Right cardiac atrium (tissue), 5 donors: Measurements from ENCODE around the gene ARMC7. TPM values are rescaled to one million over a fixed set of nuclear protein-coding genes. Genes with fewer than 3 reads are reported as not detected.
"Not testable (repeated sequence)": the region's sequence is repeated elsewhere in the genome, so short reads cannot be mapped to it uniquely, and the experiment has no call there.

Source experiments
- ATAC-seq, 2 donors: fragments of 200-7000 bp; cut with Tn5 transposase; one replicate each; pipeline versions ENCODE4 v1.8.0 to v1.9.1; 2020; ENCODE audit warnings: moderate library complexity in 2 of 2, mild to moderate bottlenecking in 1 of 2
- DNase-seq, 3 donors: peaks; one replicate each; pipeline ENCODE4 v3.0.0-alpha.2; 2020
- H3K27ac ChIP-seq: one replicate; pipeline ENCODE4 v1.5.1; 2013; ENCODE audit warnings: mild to moderate bottlenecking, low read length, control low read depth, moderate library complexity
- H3K27me3 ChIP-seq: one replicate; pipeline ENCODE4 v1.6.1; 2013; ENCODE audit not compliant: control insufficient read depth, insufficient read depth
- H3K4me1 ChIP-seq: one replicate; pipeline ENCODE4 v1.6.1; 2013; ENCODE audit warnings: low read length; ENCODE audit not compliant: control insufficient read depth, insufficient read depth
- H3K4me3 ChIP-seq: one replicate; pipeline ENCODE4 v1.5.1; 2013; ENCODE audit warnings: low read length, control low read depth
- H3K9me3 ChIP-seq: one replicate; pipeline ENCODE4 v1.6.1; 2013; ENCODE audit warnings: low read length; ENCODE audit not compliant: control insufficient read depth
- WGBS: extraction: QIAGEN DNeasy Blood & Tissue Kit; methylation state at CpG from one replicate; pipeline ENCODE4 v1.1.7; 2013; 5-methylcytosine and 5-hydroxymethylcytosine counted together
- intact Hi-C, 4 donors: fragments of 100-400 bp; cut with DNase I; formaldehyde crosslinking; loops; one replicate each; pipeline versions ENCODE4 v1.11.0 to v1.14.0; 2022 to 2023
- polyA plus RNA-seq: library from polyadenylated mRNA; stranded (reverse); fragments of 200-250 nt; gene quantifications from one replicate; pipeline ENCODE4 v1.2.3, GENCODE V29; 2013
- total RNA-seq, 4 donors: library from RNA; stranded (reverse); fragmentation: NEBNext Ultra II Directional; extraction: Animal tissue kit (Norgen Biotek cat#: 25700); gene quantifications; one replicate each; pipeline ENCODE4 v1.2.1, GENCODE V29; 2021
- donor health status: healthy with polysubstance abuse.
- donor health status: DM: no; HTN: yes; CAD: no.
- donor health status: DM: no; HTN: no; CAD: no.
- donor health status: DM: no; HTN: yes; CAD: no; lungs with severe emphysema.
- donor health status: DM: yes; HTN: yes; CAD: no.

Gene ARMC7
- total and polyA plus RNA-seq, 5 donors: 7.7 to 10.9 (median 9.5) TPM

- H3K27me3 ChIP-seq: no peaks in the 10 kb centered on the region
- intact Hi-C loops: no loop called here
- no peak for DNase-seq
- 90% methylated on average over 11 of the region's 11 CpGs for WGBS
- no peaks in the 10 kb centered on the region for H3K9me3 ChIP-seq
- H3K4me1 ChIP-seq: no peaks in the 10 kb centered on the region
- H3K27ac ChIP-seq: no peak overlapping the region
- ATAC-seq: no peak
- H3K4me3 ChIP-seq: no peak overlapping the region
Measured at GRCh38 chr17:75144816-75145512, 35.2 kb downstream of the ARMC7 start.

- H3K4me3 ChIP-seq: no peak overlapping the region
- H3K9me3 ChIP-seq: no peaks in the 10 kb centered on the region
- no peak overlapping the region for H3K27ac ChIP-seq
- H3K27me3 ChIP-seq: no peaks in the 10 kb centered on the region
- no peak for ATAC-seq
- intact Hi-C loops: no loop called here
- WGBS: 80% methylated on average over 3 of the region's 3 CpGs
- DNase-seq: no peak
- H3K4me1 ChIP-seq: no peaks in the 10 kb centered on the region
Measured at GRCh38 chr17:75146592-75146991, 36.8 kb downstream of the ARMC7 start.

GRCh38 chr17:75147878-75148546 is 38.2 kb downstream of the ARMC7 start:
- Histone ChIP-seq H3K9me3 (no peaks in the 10 kb centered on the region), H3K27me3 (no peaks in the 10 kb centered on the region), H3K27ac (no peak overlapping the region), H3K4me3 (no peak overlapping the region), H3K4me1 (peaks cover 1% of the 10 kb centered on the region)
- WGBS: 84% methylated on average over 6 of the region's 6 CpGs
- ATAC-seq (no peak), DNase-seq (no peak)
- intact Hi-C loops: no loop called here

GRCh38 chr17:75151930-75152329 is 42.2 kb downstream of the ARMC7 start:
- no peak for ATAC-seq
- Histone ChIP-seq H3K4me3 (no peak overlapping the region), H3K27ac (no peak overlapping the region), H3K27me3 (no peaks in the 10 kb centered on the region), H3K9me3 (no peaks in the 10 kb centered on the region), H3K4me1 (peaks cover 3% of the 10 kb centered on the region)
- intact Hi-C loops: no loop called here
- DNase-seq: no peak
- 94% methylated on average over 6 of the region's 6 CpGs for WGBS

GRCh38 chr17:75152523-75152921 is 42.8 kb downstream of the ARMC7 start:
- ATAC-seq: no peak
- intact Hi-C loops: no loop called here
- H3K27me3 ChIP-seq: no peaks in the 10 kb centered on the region
- no peak overlapping the region for H3K4me3 ChIP-seq
- no peaks in the 10 kb centered on the region for H3K9me3 ChIP-seq
- no peak overlapping the region for H3K27ac ChIP-seq
- H3K4me1 ChIP-seq: peaks cover 3% of the 10 kb centered on the region
- no peak for DNase-seq
- 84% methylated on average over 6 of the region's 6 CpGs for WGBS

- DNase-seq (peak in 1 of 3 donors; percentile 16), ATAC-seq (no peak)
- H3K27ac ChIP-seq: no peak overlapping the region
- intact Hi-C loops: no loop called here
- no peaks in the 10 kb centered on the region for H3K27me3 ChIP-seq
- H3K4me3 ChIP-seq: peak overlapping the region; percentile 82
- H3K4me1 ChIP-seq: peaks cover 3% of the 10 kb centered on the region
- WGBS: 5% methylated on average over 28 of the region's 28 CpGs
- H3K9me3 ChIP-seq: no peaks in the 10 kb centered on the region
Measured at GRCh38 chr17:75152922-75153779, 43.4 kb downstream of the ARMC7 start.

GRCh38 chr17:75153780-75154194 is 44.0 kb downstream of the ARMC7 start:
- H3K9me3 ChIP-seq: no peaks in the 10 kb centered on the region
- intact Hi-C loops: no loop called here
- H3K4me3 ChIP-seq: peak overlapping the region; percentile 82
- no peak for DNase-seq
- H3K4me1 ChIP-seq: peaks cover 3% of the 10 kb centered on the region
- no peak overlapping the region for H3K27ac ChIP-seq
- ATAC-seq: no peak
- under 1% methylated on average over 35 of the region's 35 CpGs for WGBS
- no peaks in the 10 kb centered on the region for H3K27me3 ChIP-seq

- H3K27ac ChIP-seq: peak within 1 kb of the TSS; percentile 80
- WGBS: 2% methylated on average over 67 of the region's 67 CpGs
- no peaks in the 10 kb centered on the region for H3K9me3 ChIP-seq
- DNase-seq: peak; percentile 98 to 99 (median 99)
- intact Hi-C loops: no loop called here
- peak; percentile 100 for ATAC-seq
- peak within 1 kb of the TSS; percentile 82 for H3K4me3 ChIP-seq
- no peaks in the 10 kb centered on the region for H3K27me3 ChIP-seq
- peaks cover 3% of the 10 kb centered on the region for H3K4me1 ChIP-seq
Measured at GRCh38 chr17:75154195-75155106, 44.7 kb downstream of the ARMC7 start, which contains the start of gene JPT1. JPT1 (minus strand) TSS chr17:75154512; CDS start chr17:75154397, 115 bp downstream.

- no peak for ATAC-seq
- Histone ChIP-seq H3K9me3 (no peaks in the 10 kb centered on the region), H3K27ac (no peak overlapping the region), H3K4me1 (peaks cover 3% of the 10 kb centered on the region), H3K27me3 (no peaks in the 10 kb centered on the region), H3K4me3 (no peak overlapping the region)
- 92% methylated on average over 3 of the region's 3 CpGs for WGBS
- DNase-seq: no peak
- intact Hi-C loops: no loop called here
Measured at GRCh38 chr17:75155191-75155601, 45.4 kb downstream of the ARMC7 start.

GRCh38 chr17:75158480-75158879 is 48.7 kb downstream of the ARMC7 start:
- H3K27ac ChIP-seq, H3K9me3 ChIP-seq, H3K27me3 ChIP-seq, DNase-seq, ATAC-seq, H3K4me1 ChIP-seq, intact Hi-C loops, H3K4me3 ChIP-seq: not testable (repeated sequence)
- WGBS: 90% methylated on average over 8 of the region's 8 CpGs
